ENCODE results near the gene COL11A1.
"Not testable (repeated sequence)": the region's sequence is repeated elsewhere in the genome, so short reads cannot be mapped to it uniquely, and the experiment has no call there.

Gene COL11A1

GRCh38 chr1:102838016-102838415 is 270.3 kb downstream of the COL11A1 start:
- in situ Hi-C loops (cut with MboI; ENCODE audit: low sequenced_read_pairs), result no loop called here

GRCh38 chr1:102837551-102837950 is 270.8 kb downstream of the COL11A1 start:
- in situ Hi-C loops (cut with MboI; ENCODE audit: low sequenced_read_pairs), result no loop called here

- in situ Hi-C loops (cut with MboI; ENCODE audit: low sequenced_read_pairs), result no loop called here
These were observed 271.3 kb downstream of the COL11A1 start for GRCh38 chr1:102836991-102837390.

GRCh38 chr1:102834688-102835320 is 273.5 kb downstream of the COL11A1 start:
- in situ Hi-C loops (cut with MboI; ENCODE audit: low sequenced_read_pairs), result no loop called here

- in situ Hi-C loops (cut with MboI; ENCODE audit: low sequenced_read_pairs), result no loop called here
These were observed 275.2 kb downstream of the COL11A1 start for GRCh38 chr1:102833151-102833550.

GRCh38 chr1:102826706-102827105 is 281.6 kb downstream of the COL11A1 start:
- in situ Hi-C loops (cut with MboI; ENCODE audit: low sequenced_read_pairs), result not testable (repeated sequence)
